HCT116 (cell line): ENCODE measurements around the gene WHRN. TPM values are rescaled to one million over a fixed set of nuclear protein-coding genes. Genes with fewer than 3 reads are reported as not detected.

Source experiments
- ATAC-seq: fragments of 200-7000 bp; cut with Tn5 transposase; 2 replicates; pipeline ENCODE4 v1.9.1; 2020; ENCODE audit warnings: mild to moderate bottlenecking, moderate library complexity
- BruUV-seq: library from RNA; stranded (reverse); fragments of 400-500 nt; replicated peaks from 2 replicates; lab custom pipeline; 2021; lab: Mats Ljungman, UMichigan
- CTCF ChIA-PET: fragments of 300-600 bp; sonication (Branson Sonifier 250); formaldehyde crosslinking; loops from one replicate; lab custom pipeline; 2021; ENCODE audit warnings: antibody characterized with exemption; lab: Charles Lee
- POLR2A ChIA-PET: fragments of 300-600, 350-600 bp; sonication (Branson Sonifier 250); formaldehyde crosslinking; loops from one replicate; lab custom pipeline; 2021; ENCODE audit warnings: antibody characterized with exemption; lab: Charles Lee
- RAD21 ChIA-PET, 2 experiments: fragments of 300-600 bp; sonication (Branson Sonifier 250); formaldehyde crosslinking; loops; one replicate each; lab custom pipeline; 2023; ENCODE audit warnings: low total read pairs in 2 of 2; ENCODE audit not compliant: uncharacterized antibody in 2 of 2, unreplicated experiment in 2 of 2, low non-redundant PET in 1 of 2; lab: Charles Lee
- DNase-seq: peaks from one replicate; pipeline ENCODE4 v3.0.0-alpha.2; 2010; ENCODE audit warnings: low read depth, low spot score
- H2AFZ ChIP-seq: fragments of 200-600 bp; shearing (Covaris generic), sonication (generic); 2 replicates; pipeline ENCODE4 v1.6.1; 2017; ENCODE audit warnings: low read depth, mixed run types, mixed read lengths, antibody characterized with exemption, low read length; ENCODE audit not compliant: poor library complexity, severe bottlenecking
- H3K27ac ChIP-seq: 2 replicates; pipeline ENCODE4 v1.5.1; 2012; ENCODE audit warnings: low read depth, low read length
- H3K27me3 ChIP-seq: fragments of 200-600 bp; sonication (generic); 2 replicates; pipeline ENCODE4 v1.6.1; 2016; ENCODE audit warnings: mixed run types, low read length, mixed read lengths; ENCODE audit not compliant: insufficient read depth
- H3K36me3 ChIP-seq, 2 experiments: fragments of 200-500 bp in 1 of 2; fragments of 200-600 bp in 1 of 2; sonication (Bioruptor generic) in 1 of 2; sonication (generic) in 1 of 2; 2 replicates each; pipeline versions ENCODE4 v1.5.1 to v1.6.1; 2014 to 2016; ENCODE audit warnings: low read length in 2 of 2, inconsistent platforms in 1 of 2, mixed read lengths in 1 of 2, mixed run types in 1 of 2; ENCODE audit not compliant: insufficient read depth in 2 of 2, control insufficient read depth in 1 of 2
- H3K4me1 ChIP-seq, 2 experiments: fragments of 200-600 bp in 1 of 2; sonication (generic) in 1 of 2; 2 replicates each; pipeline versions ENCODE4 v1.5.1 to v1.6.1; 2012 to 2017; ENCODE audit warnings: low read length in 2 of 2, inconsistent platforms in 1 of 2, mild to moderate bottlenecking in 1 of 2, mixed read lengths in 1 of 2, mixed run types in 1 of 2, moderate library complexity in 1 of 2; ENCODE audit not compliant: insufficient read depth in 2 of 2, control insufficient read depth in 1 of 2
- H3K4me2 ChIP-seq: fragments of 200-600 bp; sonication (generic); 2 replicates; pipeline ENCODE4 v1.6.1; 2017; ENCODE audit warnings: mixed run types, low read length, mixed read lengths
- H3K4me3 ChIP-seq, 2 experiments: fragments of 200-600 bp in 1 of 2; sonication (generic) in 1 of 2; replicated peaks in 1 of 2; 2 replicates each; pipeline ENCODE4 v1.5.1; 2011 to 2016; ENCODE audit warnings: low read length in 2 of 2, control low read depth in 1 of 2, low read depth in 1 of 2, mild to moderate bottlenecking in 1 of 2, mixed read lengths in 1 of 2, mixed run types in 1 of 2
- H3K79me2 ChIP-seq: fragments of 200-600 bp; sonication (generic); 2 replicates; pipeline ENCODE4 v1.6.1; 2017; ENCODE audit warnings: mild to moderate bottlenecking, mixed run types, low read length, moderate library complexity, mixed read lengths; ENCODE audit not compliant: insufficient read depth
- H3K9ac ChIP-seq: fragments of 200-600 bp; sonication (generic); 2 replicates; pipeline ENCODE4 v1.6.1; 2016; ENCODE audit warnings: low read length, mixed read lengths
- H3K9me2 ChIP-seq: fragments of 200-600 bp; sonication (generic), shearing (Covaris generic); 2 replicates; pipeline ENCODE4 v1.6.1; 2017; ENCODE audit warnings: mixed run types, mild to moderate bottlenecking, moderate library complexity; ENCODE audit not compliant: insufficient read depth
- H3K9me3 ChIP-seq, 2 experiments: fragments of 200-500 bp in 1 of 2; fragments of 200-600 bp in 1 of 2; sonication (Bioruptor generic) in 1 of 2; sonication (generic) in 1 of 2; 2 replicates each; pipeline ENCODE4 v1.6.1; 2014 to 2017; ENCODE audit warnings: low read length in 2 of 2, mixed read lengths in 2 of 2, inconsistent platforms in 1 of 2, low read depth in 1 of 2, mild to moderate bottlenecking in 1 of 2, mixed run types in 1 of 2, moderate library complexity in 1 of 2; ENCODE audit not compliant: control insufficient read depth in 1 of 2, insufficient read depth in 1 of 2
- H4K20me1 ChIP-seq: fragments of 200-600 bp; sonication (generic), shearing (Covaris generic); 2 replicates; pipeline ENCODE4 v1.6.1; 2017; ENCODE audit warnings: mixed run types, mild to moderate bottlenecking, moderate library complexity; ENCODE audit not compliant: insufficient read depth
- ATF3 ChIP-seq: IDR thresholded peaks from 2 replicates; pipeline ENCODE4 v1.6.1; 2012
- EGR1 ChIP-seq: IDR thresholded peaks from 2 replicates; pipeline ENCODE4 v1.6.1; 2012; ENCODE audit warnings: low read depth
- ELF1 ChIP-seq: IDR thresholded peaks from 2 replicates; pipeline ENCODE4 v1.6.1; 2012; ENCODE audit warnings: low read depth, borderline replicate concordance
- EZH2phosphoT487 ChIP-seq: fragments of 200-600 bp; IDR thresholded peaks from 2 replicates; pipeline ENCODE4 v1.6.1; 2018; ENCODE audit warnings: antibody characterized with exemption, borderline replicate concordance
- FOSL1 ChIP-seq: IDR thresholded peaks from 2 replicates; pipeline ENCODE4 v1.6.1; 2012; ENCODE audit warnings: low read depth
- SIN3A ChIP-seq: IDR thresholded peaks from 2 replicates; pipeline ENCODE4 v1.6.1; 2012; ENCODE audit warnings: low read depth
- SRF ChIP-seq: IDR thresholded peaks from 2 replicates; pipeline ENCODE4 v1.6.1; 2012; ENCODE audit warnings: low read depth
- TCF7L2 ChIP-seq: IDR thresholded peaks from 2 replicates; pipeline ENCODE4 v1.7.0; 2011; ENCODE audit warnings: borderline replicate concordance, inconsistent platforms; ENCODE audit not compliant: insufficient read depth, insufficient read length; ENCODE audit errors: extremely low read depth
- YY1 ChIP-seq: IDR thresholded peaks from 2 replicates; pipeline ENCODE4 v1.6.1; 2011; ENCODE audit warnings: low read length, low read depth, moderate library complexity, mild to moderate bottlenecking; ENCODE audit not compliant: insufficient replicate concordance; ENCODE audit errors: extremely low read depth
- intact Hi-C: fragments of 100-400 bp; cut with micrococcal nuclease; formaldehyde crosslinking; loops from 2 replicates; pipeline ENCODE4 v1.10.0; 2022
- total RNA-seq: library from RNA; stranded (reverse); gene quantifications from one replicate; pipeline ENCODE4 v1.2.1, GENCODE V29; 2021; ENCODE audit not compliant: unreplicated experiment

WHRN gene
- total RNA-seq, 1 experiment from 2014 or later = 12.8 TPM

DNA sequence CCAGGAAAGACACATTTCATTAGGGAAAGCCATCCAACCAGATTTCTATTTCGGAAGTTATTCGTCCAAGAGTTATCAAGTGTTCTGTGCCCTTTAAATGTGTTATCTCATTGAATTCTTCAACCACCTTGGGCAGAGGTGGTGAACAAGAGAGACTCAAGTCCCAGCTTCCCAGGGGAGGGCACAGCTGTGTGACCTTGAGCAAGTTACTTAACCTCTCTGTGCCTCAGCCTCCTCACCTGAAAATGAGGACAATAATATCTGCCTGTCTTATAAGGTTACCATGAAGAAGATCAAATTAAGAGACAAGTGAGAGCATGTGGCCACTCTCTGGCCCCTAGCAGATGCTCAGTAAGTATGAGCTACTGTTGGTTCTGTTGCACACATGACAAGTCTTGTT, 37.4 kb downstream of the WHRN start (continued):
- no peak for TF ChIP-seq EZH2phosphoT487
- no peak for TF ChIP-seq ATF3
- no peak for TF ChIP-seq EGR1
- TF ChIP-seq FOSL1 = no peak
- no peak for TF ChIP-seq SIN3A
- no peak for TF ChIP-seq YY1
- TF ChIP-seq ELF1 = no peak
- TF ChIP-seq SRF = no peak
- no peak for TF ChIP-seq TCF7L2

- intact Hi-C loops = no loop called here
- no peaks in the 10 kb centered on the region for H3K27me3 ChIP-seq
- H3K4me3 ChIP-seq = no peak overlapping the region
- H3K27ac ChIP-seq = no peak overlapping the region
- DNase-seq = no peak
- POLR2A ChIA-PET = no interaction called here
- no TSS peak for BruUV-seq
- H3K4me2 ChIP-seq = no peak overlapping the region
- no peaks in the 10 kb centered on the region for H3K36me3 ChIP-seq
- H3K9ac ChIP-seq = no peak overlapping the region
- H3K9me3 ChIP-seq = no peaks in the 10 kb centered on the region
- no peaks in the 10 kb centered on the region for H4K20me1 ChIP-seq
- peaks cover 0 to 7% of the 10 kb centered on the region in 2 experiments; a peak in 1 of 4 replicates for H3K4me1 ChIP-seq
- RAD21 ChIA-PET = no interaction called here
- H3K79me2 ChIP-seq = no peaks in the 10 kb centered on the region
- no peak overlapping the region for H2AFZ ChIP-seq
- H3K9me2 ChIP-seq = no peaks in the 10 kb centered on the region
- TF ChIP-seq ELF1 = no peak
- CTCF ChIA-PET = no interaction called here
- ATAC-seq = no peak
Measured at GRCh38 chr9:114467226-114467750, 38.0 kb downstream of the WHRN start.
